HepG2 (cell line): ENCODE measurements around the gene SIT1. TPM values are rescaled to one million over a fixed set of nuclear protein-coding genes. Genes with fewer than 3 reads are reported as not detected.

ENCODE experiments used
- CTCF ChIP-seq: sonication (generic); formaldehyde crosslinking; IDR thresholded peaks from 2 replicates; pipeline ENCODE4 v1.5.0; 2020; ENCODE audit warnings: mild to moderate bottlenecking, missing genetic modification reagents, moderate library complexity
- FOSL2 ChIP-seq: sonication (generic); formaldehyde crosslinking; IDR thresholded peaks from 2 replicates; pipeline ENCODE4 v1.4.0; 2020; ENCODE audit warnings: missing genetic modification reagents
- FOXK1 ChIP-seq: sonication (generic); formaldehyde crosslinking; IDR thresholded peaks from 2 replicates; pipeline ENCODE4 v1.4.0; 2020; ENCODE audit warnings: low read depth, missing genetic modification reagents, borderline replicate concordance
- KLF6 ChIP-seq: IDR thresholded peaks from 2 replicates; pipeline ENCODE4 v1.8.0; 2016; ENCODE audit warnings: missing biosample characterization, missing genetic modification reagents
- NFAT5 ChIP-seq: sonication (generic); formaldehyde crosslinking; IDR thresholded peaks from 2 replicates; pipeline ENCODE4 v1.4.0; 2020; ENCODE audit warnings: missing genetic modification reagents
- REXO4 ChIP-seq: sonication (generic); formaldehyde crosslinking; IDR thresholded peaks from 2 replicates; pipeline ENCODE4 v1.8.0; 2022; ENCODE audit warnings: missing genetic modification reagents, mild to moderate bottlenecking, borderline replicate concordance
- RFXAP ChIP-seq: sonication (generic); formaldehyde crosslinking; IDR thresholded peaks from 2 replicates; pipeline ENCODE4 v1.4.0; 2020; ENCODE audit warnings: missing genetic modification reagents, borderline replicate concordance
- SALL1 ChIP-seq: sonication (generic); formaldehyde crosslinking; IDR thresholded peaks from 2 replicates; pipeline ENCODE4 v1.8.0; 2022; ENCODE audit warnings: mild to moderate bottlenecking, missing genetic modification reagents
- SNAPC4 ChIP-seq: sonication (generic); formaldehyde crosslinking; IDR thresholded peaks from 2 replicates; pipeline ENCODE4 v1.4.0; 2020; ENCODE audit warnings: mild to moderate bottlenecking, missing genetic modification reagents
- ZBTB21 ChIP-seq: sonication (generic); formaldehyde crosslinking; IDR thresholded peaks from 2 replicates; pipeline ENCODE4 v1.4.0; 2020; ENCODE audit warnings: missing genetic modification reagents
- ZC3H4 ChIP-seq: sonication (generic); formaldehyde crosslinking; IDR thresholded peaks from 2 replicates; pipeline ENCODE4 v1.4.0; 2020; ENCODE audit warnings: missing genetic modification reagents, borderline replicate concordance
- ZMYM4 ChIP-seq: sonication (generic); formaldehyde crosslinking; IDR thresholded peaks from 2 replicates; pipeline ENCODE4 v1.8.1; 2023; ENCODE audit warnings: mild to moderate bottlenecking, missing genetic modification reagents
- ZNF12 ChIP-seq: sonication (generic); formaldehyde crosslinking; IDR thresholded peaks from 2 replicates; pipeline ENCODE4 v1.5.0; 2020; ENCODE audit warnings: missing genetic modification reagents
- ZNF234 ChIP-seq: sonication (generic); formaldehyde crosslinking; conservative IDR thresholded peaks from 2 replicates; pipeline ENCODE4 v1.5.1; 2020; ENCODE audit warnings: mild to moderate bottlenecking, missing genetic modification reagents
- ZNF33A ChIP-seq: sonication (generic); formaldehyde crosslinking; IDR thresholded peaks from 2 replicates; pipeline ENCODE4 v1.5.1; 2020; ENCODE audit warnings: missing genetic modification reagents, mild to moderate bottlenecking, moderate library complexity, borderline replicate concordance
- ZNF772 ChIP-seq: sonication (generic); formaldehyde crosslinking; IDR thresholded peaks from 2 replicates; pipeline ENCODE4 v1.5.0; 2020; ENCODE audit warnings: mild to moderate bottlenecking, missing genetic modification reagents
- polyA plus RNA-seq, 8 experiments: library from polyadenylated mRNA; depleted of rRNA in 3 of 8; stranded (reverse) in 7 of 8; unstranded in 1 of 8; fragments of >200 nt; fragmentation: Illumina TruSeq in 4 of 8; extraction: Trizol in 4 of 8; gene quantifications; 2 replicates each; pipeline versions ENCODE4 v1.2.1 to v1.2.3, GENCODE V29; 2011 to 2016; ENCODE audit warnings: low read depth in 4 of 8, missing spikeins in 1 of 8, mixed read lengths in 1 of 8; ENCODE audit not compliant: insufficient read depth in 1 of 8
- total RNA-seq, 5 experiments: library from RNA; depleted of rRNA; stranded (reverse); fragments of >200 nt; fragmentation: Illumina TruSeq; extraction: Trizol; gene quantifications; 2 replicates each; pipeline ENCODE4 v1.2.3, GENCODE V29; 2016; ENCODE audit warnings: low read depth in 1 of 5

Gene SIT1
- total and polyA plus RNA-seq, 2 of the 13 experiments (the other 11 are each of a cell fraction or from before 2014, with no cell fraction given): 0.09 to 6.7 TPM

GRCh38 chr9:35669331-35670145, 18.8 kb upstream of the SIT1 start (continued):
- 0 out of 2 replicates have a peak, but pooled peaks have one; percentile 46 for TF ChIP-seq SNAPC4 (CRISPR knock-in tag)
- no peak for TF ChIP-seq ZNF12 (CRISPR knock-in tag)
- TF ChIP-seq KLF6 (CRISPR knock-in tag): no peak
- no peak; the same call in 1 of the 2 replicates for TF ChIP-seq FOXK1 (CRISPR knock-in tag)
- no peak for TF ChIP-seq ZNF234 (CRISPR knock-in tag)
- TF ChIP-seq RFXAP (CRISPR knock-in tag): no peak
- no peak for TF ChIP-seq ZBTB21 (CRISPR knock-in tag)
- TF ChIP-seq CTCF: peak; percentile 12; the same call in 1 of the 2 replicates
- no peak for TF ChIP-seq NFAT5 (CRISPR knock-in tag)
- no peak for TF ChIP-seq ZNF772 (CRISPR knock-in tag)
- TF ChIP-seq ZNF33A: no peak
- TF ChIP-seq FOSL2: peak; percentile 45; the same call in 1 of the 2 replicates
- TF ChIP-seq REXO4 (CRISPR knock-in tag): no peak
- TF ChIP-seq SALL1 (CRISPR knock-in tag): peak; percentile 83
- TF ChIP-seq ZMYM4 (CRISPR knock-in tag): peak; percentile 60
- no peak for TF ChIP-seq ZC3H4 (CRISPR knock-in tag)
